HG03159 (cell line): ENCODE data around the gene PATZ1.
"Not testable (repeated sequence)": the region's sequence is repeated elsewhere in the genome, so short reads cannot be mapped to it uniquely, and the experiment has no call there.

Experiments used
- ATAC-seq: cut with Tn5 transposase; IDR thresholded peaks from one replicate; pipeline ENCODE4 v1.9.1; 2021; ENCODE audit warnings: mild to moderate bottlenecking, moderate library complexity; ENCODE audit not compliant: unreplicated experiment

The PATZ1 gene

GRCh38 chr22:31346255-31346732 lies at the start of gene PATZ1:
Gene PATZ1, minus strand, starts transcription at chr22:31346346. Its CDS starts 744 bp downstream, at chr22:31345602.
- peak; percentile 30 for ATAC-seq

- ATAC-seq = no peak
These were observed 48.2 kb upstream of the PATZ1 start for GRCh38 chr22:31394326-31394725.

GRCh38 chr22:31393893-31394292 lies 47.7 kb upstream of the PATZ1 start:
- no peak for ATAC-seq

GRCh38 chr22:31378651-31379050 lies 32.5 kb upstream of the PATZ1 start:
- ATAC-seq = not testable (repeated sequence)

GRCh38 chr22:31378123-31378522 lies 32.0 kb upstream of the PATZ1 start:
- no peak for ATAC-seq

- no peak for ATAC-seq
These were observed 31.5 kb upstream of the PATZ1 start for GRCh38 chr22:31377612-31378011.

GRCh38 chr22:31367426-31367825 lies 21.3 kb upstream of the PATZ1 start:
- no peak for ATAC-seq

- no peak for ATAC-seq
These were observed 17.8 kb upstream of the PATZ1 start for GRCh38 chr22:31363885-31364465.

GRCh38 chr22:31361743-31362142 lies 15.6 kb upstream of the PATZ1 start:
- no peak for ATAC-seq

- ATAC-seq = no peak
These were observed 13.9 kb upstream of the PATZ1 start for GRCh38 chr22:31360029-31360428.

GRCh38 chr22:31354515-31354914 lies 8.4 kb upstream of the PATZ1 start:
- no peak for ATAC-seq

GRCh38 chr22:31350410-31350863 lies 4.3 kb upstream of the PATZ1 start:
- ATAC-seq = no peak

- no peak for ATAC-seq
These were observed 3.8 kb upstream of the PATZ1 start for GRCh38 chr22:31349960-31350359.

GRCh38 chr22:31348766-31349165 lies 2.6 kb upstream of the PATZ1 start:
- no peak for ATAC-seq

- not testable (repeated sequence) for ATAC-seq
These were observed 1.8 kb upstream of the PATZ1 start for GRCh38 chr22:31348009-31348337.

GRCh38 chr22:31347251-31348008 lies 1.3 kb upstream of the PATZ1 start:
- no peak for ATAC-seq

- ATAC-seq = no peak
These were observed 646 bp upstream of the PATZ1 start for GRCh38 chr22:31346733-31347250.

GRCh38 chr22:31345331-31346254 lies 553 bp downstream of the PATZ1 start:
- peak; percentile 42 for ATAC-seq

- no peak for ATAC-seq
These were observed 1.4 kb downstream of the PATZ1 start for GRCh38 chr22:31344578-31345330.

GRCh38 chr22:31344256-31344577 lies 1.9 kb downstream of the PATZ1 start:
- no peak for ATAC-seq
